ENCODE results near the gene ATF6. TPM values are rescaled to one million over a fixed set of nuclear protein-coding genes. Genes with fewer than 3 reads are reported as not detected.

ATF6 gene
- total and polyA plus RNA-seq, 2 donors (not counting 3 experiments of a cell fraction or from before 2014, with no cell fraction given): 24.9 to 40.3 TPM

GRCh38 chr1:161799792-161800191, 33.7 kb downstream of the ATF6 start:
- Histone ChIP-seq H3K9ac (replicated peaks; ENCODE audit: extremely low read depth, insufficient read depth, low read length) (no peak overlapping the region), H3K4me2 (ENCODE audit: insufficient read depth, low read length) (no peak overlapping the region), H4K20me1 (replicated peaks; ENCODE audit: control insufficient read depth, extremely low read depth, insufficient read depth, low read length) (no peaks in the 10 kb centered on the region), H3K4me1 (ENCODE audit: control insufficient read depth, extremely low read depth, insufficient read depth, low read length) (no peaks in the 10 kb centered on the region), H3K9me3 (replicated peaks; ENCODE audit: control insufficient read depth, insufficient read depth, low read length) (no peaks in the 10 kb centered on the region), H3K27me3 (ENCODE audit: control insufficient read depth in 2 of 2, insufficient read depth in 2 of 2, low read length in 2 of 2) (no peaks in the 10 kb centered on the region), H2AFZ (ENCODE audit: low read depth, low read length) (no peak overlapping the region), H3K79me2 (ENCODE audit: control insufficient read depth, insufficient read depth, low read length) (peaks cover 2% of the 10 kb centered on the region), H3K36me3 (ENCODE audit: control insufficient read depth in 2 of 2, extremely low read depth in 1 of 2, insufficient read depth in 2 of 2, low read length in 2 of 2) (peaks cover 4 to 12% of the 10 kb centered on the region in 2 experiments), H3K9me1 (replicated peaks; ENCODE audit: control insufficient read depth, extremely low read depth, insufficient read depth, low read length) (no peaks in the 10 kb centered on the region), H3K27ac (ENCODE audit: insufficient read depth, low read depth, low read length) (no peak overlapping the region), H3K4me3 (replicated peaks in 1 of 3; ENCODE audit: insufficient read depth in 1 of 3, low read depth in 1 of 3, low read length in 3 of 3) (no peak overlapping the region)
- no peak for DNase-seq (ENCODE audit: low read depth, low spot score)
- dilution Hi-C loops (cut with MboI; ENCODE audit: extremely low pct_ligation_motif_present, low sequenced_read_pairs): no loop called here
- no TSS peak for BruUV-seq (replicated peaks)
- FAIRE-seq: no peak
- ChIA-PET CTCF (interaction anchor here (1.5 kb wide), 1 partner anchor 237 kb away, joined by 6 read pairs; no protein-coding TSS in a partner anchor), POLR2A (interaction anchor here (0.6 kb wide), 1 partner anchor 206 kb away, joined by 4 read pairs; no protein-coding TSS in a partner anchor)
- TF ChIP-seq POLR2A (IDR thresholded peaks at IDR 0.05; ENCODE audit: low read depth, low read length) (no peak), FOS (IDR thresholded peaks at IDR 0.05; ENCODE audit: borderline replicate concordance, insufficient read depth, low read length) (no peak), POLR2AphosphoS5 (IDR thresholded peaks at IDR 0.05; ENCODE audit: insufficient read depth, low read depth, low read length) (no peak), CTCF (IDR thresholded peaks at IDR 0.05; ENCODE audit: extremely low read depth in 1 of 2, insufficient read depth in 1 of 2, low read depth in 1 of 2, low read length in 2 of 2) (no peak), MYC (IDR thresholded peaks at IDR 0.05; ENCODE audit: low read depth, low read length) (no peak), GATA2 (IDR thresholded peaks at IDR 0.05; ENCODE audit: insufficient read depth, insufficient read length, low read depth, low read length) (no peak), JUN (IDR thresholded peaks at IDR 0.05; ENCODE audit: borderline replicate concordance, insufficient read depth, insufficient read length, low read depth) (no peak), EZH2 (IDR thresholded peaks at IDR 0.05; ENCODE audit: borderline replicate concordance, low read depth, low read length, severe bottlenecking) (no peak)
- TF ChIP-seq, protein P1, sequence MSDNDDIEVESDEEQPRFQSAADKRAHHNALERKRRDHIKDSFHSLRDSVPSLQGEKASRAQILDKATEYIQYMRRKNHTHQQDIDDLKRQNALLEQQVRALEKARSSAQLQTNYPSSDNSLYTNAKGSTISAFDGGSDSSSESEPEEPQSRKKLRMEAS (IDR thresholded peaks at IDR 0.05; ENCODE audit: insufficient read depth, insufficient read length): no peak
- intact Hi-C loops (cut with micrococcal nuclease): no loop called here

Measured in endothelial cell of umbilical vein (primary cell).